ENCODE measurements around the gene RANGRF. TPM values are rescaled to one million over a fixed set of nuclear protein-coding genes. Genes with fewer than 3 reads are reported as not detected.

RANGRF gene
- total RNA-seq, 2 donors from 2014 or later = 4.7 to 13.5 TPM

- no peak for TF ChIP-seq POLR2A (IDR thresholded peaks at IDR 0.05)
- TF ChIP-seq, protein P1, sequence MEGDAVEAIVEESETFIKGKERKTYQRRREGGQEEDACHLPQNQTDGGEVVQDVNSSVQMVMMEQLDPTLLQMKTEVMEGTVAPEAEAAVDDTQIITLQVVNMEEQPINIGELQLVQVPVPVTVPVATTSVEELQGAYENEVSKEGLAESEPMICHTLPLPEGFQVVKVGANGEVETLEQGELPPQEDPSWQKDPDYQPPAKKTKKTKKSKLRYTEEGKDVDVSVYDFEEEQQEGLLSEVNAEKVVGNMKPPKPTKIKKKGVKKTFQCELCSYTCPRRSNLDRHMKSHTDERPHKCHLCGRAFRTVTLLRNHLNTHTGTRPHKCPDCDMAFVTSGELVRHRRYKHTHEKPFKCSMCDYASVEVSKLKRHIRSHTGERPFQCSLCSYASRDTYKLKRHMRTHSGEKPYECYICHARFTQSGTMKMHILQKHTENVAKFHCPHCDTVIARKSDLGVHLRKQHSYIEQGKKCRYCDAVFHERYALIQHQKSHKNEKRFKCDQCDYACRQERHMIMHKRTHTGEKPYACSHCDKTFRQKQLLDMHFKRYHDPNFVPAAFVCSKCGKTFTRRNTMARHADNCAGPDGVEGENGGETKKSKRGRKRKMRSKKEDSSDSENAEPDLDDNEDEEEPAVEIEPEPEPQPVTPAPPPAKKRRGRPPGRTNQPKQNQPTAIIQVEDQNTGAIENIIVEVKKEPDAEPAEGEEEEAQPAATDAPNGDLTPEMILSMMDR (IDR thresholded peaks at IDR 0.05) = no peak
- peak overlapping the region; percentile 63 to 87 (median 78) for H3K27ac ChIP-seq
- peak overlapping the region in 1 of 2 donors; percentile 38 for H3K4me3 ChIP-seq
- no peaks in the 10 kb centered on the region for H3K9me3 ChIP-seq
- intact Hi-C loops (cut with DNase I) = no loop called here
- DNase-seq (peak; percentile 40 to 76 (median 54)), ATAC-seq (peak; percentile 31)
- 9 to 14% methylated on average over 11 to 19 of the region's 19 CpGs for WGBS, 2 donors
- no peaks in the 10 kb centered on the region for H3K36me3 ChIP-seq (replicated peaks in 1 of 2; ENCODE audit: insufficient read depth in 1 of 2, low read depth in 2 of 2)
- H3K4me1 ChIP-seq = peaks cover 50% of the 10 kb centered on the region
- no peaks in the 10 kb centered on the region for H3K27me3 ChIP-seq
Observed at GRCh38 chr17:8287651-8288335, 677 bp upstream of the RANGRF start.

- intact Hi-C loops (cut with DNase I) = no loop called here
- no peak for ATAC-seq
- TF ChIP-seq, protein P1 (IDR thresholded peaks at IDR 0.05) = no peak
- TF ChIP-seq POLR2A (IDR thresholded peaks at IDR 0.05) = no peak
- WGBS, 2 donors = 27 to 43% methylated on average over 5 to 17 of the region's 17 CpGs
- DNase-seq = peak in 1 of 4 donors; percentile 69
- Histone ChIP-seq H3K4me1 (peaks cover 52% of the 10 kb centered on the region), H3K9me3 (no peaks in the 10 kb centered on the region), H3K4me3 (no peak overlapping the region), H3K27ac (peak overlapping the region; percentile 63 to 87 (median 78)), H3K36me3 (replicated peaks in 1 of 2; ENCODE audit: insufficient read depth in 1 of 2, low read depth in 2 of 2) (no peaks in the 10 kb centered on the region), H3K27me3 (no peaks in the 10 kb centered on the region)
Observed at GRCh38 chr17:8289103-8289397, 580 bp downstream of the RANGRF start.

GRCh38 chr17:8290043-8290442, 1.6 kb downstream of the RANGRF start:
- no peak overlapping the region for H3K27ac ChIP-seq
- ATAC-seq = no peak
- H3K9me3 ChIP-seq = no peaks in the 10 kb centered on the region
- no peak overlapping the region for H3K4me3 ChIP-seq
- WGBS, 2 donors = 59 to 64% methylated on average over 3 of the region's 3 CpGs
- no peaks in the 10 kb centered on the region for H3K27me3 ChIP-seq
- TF ChIP-seq, protein P1 (IDR thresholded peaks at IDR 0.05) = no peak
- no peak for TF ChIP-seq POLR2A (IDR thresholded peaks at IDR 0.05)
- no peak for DNase-seq
- H3K4me1 ChIP-seq = peaks cover 55% of the 10 kb centered on the region
- no peaks in the 10 kb centered on the region for H3K36me3 ChIP-seq (replicated peaks in 1 of 2; ENCODE audit: insufficient read depth in 1 of 2, low read depth in 2 of 2)
- intact Hi-C loops (cut with DNase I) = no loop called here

DNA sequence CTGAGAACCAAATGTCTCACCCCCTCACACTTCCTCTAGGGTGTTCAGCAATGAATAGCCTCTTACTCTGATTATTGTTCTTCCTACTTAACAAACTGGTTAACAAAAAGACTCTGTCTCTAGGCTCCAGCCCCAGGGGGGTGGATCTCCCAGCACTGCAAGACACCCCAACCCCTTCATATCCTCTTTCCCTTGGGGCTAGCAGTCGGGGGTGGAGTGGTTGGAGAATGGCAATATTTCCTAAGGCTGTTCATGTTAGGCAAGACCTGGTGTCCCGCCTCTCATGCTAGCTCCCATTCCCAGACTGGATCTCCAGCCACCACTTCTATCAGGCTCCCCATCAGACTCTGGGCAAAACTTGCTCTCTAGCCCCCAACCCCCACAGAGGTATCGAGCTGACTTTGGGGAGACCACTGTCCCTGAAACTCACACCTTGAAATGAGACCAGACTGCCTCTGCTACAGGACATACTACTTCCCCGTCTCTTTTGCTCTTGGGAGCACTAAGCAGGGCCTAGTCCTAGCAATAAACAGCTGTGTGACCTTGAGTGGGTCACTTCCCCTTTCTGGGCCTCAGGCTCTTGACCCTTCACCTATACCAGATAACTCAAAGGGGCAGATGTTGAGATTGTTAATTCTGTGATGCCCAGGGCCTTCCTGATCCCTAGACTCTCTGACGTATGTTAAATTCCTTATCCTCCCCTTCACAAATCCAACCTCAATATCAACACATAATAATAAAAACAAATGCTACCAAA, 4.3 kb downstream of the RANGRF start:
- DNase-seq (no peak), ATAC-seq (no peak)
- TF ChIP-seq, protein P1 (IDR thresholded peaks at IDR 0.05) = no peak
- no peak for TF ChIP-seq POLR2A (IDR thresholded peaks at IDR 0.05)
- Histone ChIP-seq H3K4me1 (peaks cover 35% of the 10 kb centered on the region), H3K4me3 (no peak overlapping the region), H3K27me3 (no peaks in the 10 kb centered on the region), H3K9me3 (no peaks in the 10 kb centered on the region), H3K36me3 (replicated peaks in 1 of 2; ENCODE audit: insufficient read depth in 1 of 2, low read depth in 2 of 2) (no peaks in the 10 kb centered on the region), H3K27ac (no peak overlapping the region)
- intact Hi-C loops (cut with DNase I) = no loop called here
- 84 to 89% methylated on average over 5 of the region's 5 CpGs for WGBS, 2 donors

Data from body of pancreas (tissue), 4 donors.